ENCODE measurements around the gene TMEM219.

- TF ChIP-seq POLR2A (IDR thresholded peaks at IDR 0.05) (no peak), CTCF (IDR thresholded peaks at IDR 0.05) (no peak)
These were observed 47.4 kb downstream of the TMEM219 start for GRCh38 chr16:30009085-30009862.
